G401.6 (cell line): ENCODE measurements around the gene TMOD1.
"Not testable (repeated sequence)": the region's sequence is repeated elsewhere in the genome, so short reads cannot be mapped to it uniquely, and the experiment has no call there.

Experiments used
- FAIRE-seq: peaks from 2 replicates; lab custom pipeline; 2012; peaks lifted over from hg19 to GRCh38; lab: Jason Lieb, UNC

TMOD1 gene

DNA sequence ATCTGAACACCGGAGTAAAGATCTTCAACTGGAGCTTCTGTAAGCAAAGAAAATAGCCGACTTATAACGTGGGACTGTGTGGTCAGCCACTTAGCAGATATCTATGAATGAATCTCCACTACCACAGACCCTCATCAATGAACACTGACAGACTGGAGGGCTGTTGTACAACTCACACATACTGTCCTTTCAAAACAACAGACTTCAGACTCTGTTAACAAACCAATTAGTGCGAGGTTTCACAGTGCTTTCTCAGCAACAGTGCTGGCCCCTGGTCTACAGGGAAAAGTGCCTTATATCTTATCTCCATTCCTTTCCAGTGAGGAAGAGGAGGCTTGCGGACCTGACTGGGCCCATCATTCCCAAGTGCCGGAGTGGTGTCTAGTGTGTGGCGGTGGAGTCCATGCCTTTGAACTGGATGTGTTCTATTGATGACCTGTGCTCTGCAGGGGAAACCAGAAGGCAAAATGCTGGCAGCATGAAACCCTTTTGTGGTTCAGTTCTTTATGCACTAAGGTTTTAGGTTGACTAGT is 97.9 kb downstream of the TMOD1 start:
- no peak for FAIRE-seq

DNA sequence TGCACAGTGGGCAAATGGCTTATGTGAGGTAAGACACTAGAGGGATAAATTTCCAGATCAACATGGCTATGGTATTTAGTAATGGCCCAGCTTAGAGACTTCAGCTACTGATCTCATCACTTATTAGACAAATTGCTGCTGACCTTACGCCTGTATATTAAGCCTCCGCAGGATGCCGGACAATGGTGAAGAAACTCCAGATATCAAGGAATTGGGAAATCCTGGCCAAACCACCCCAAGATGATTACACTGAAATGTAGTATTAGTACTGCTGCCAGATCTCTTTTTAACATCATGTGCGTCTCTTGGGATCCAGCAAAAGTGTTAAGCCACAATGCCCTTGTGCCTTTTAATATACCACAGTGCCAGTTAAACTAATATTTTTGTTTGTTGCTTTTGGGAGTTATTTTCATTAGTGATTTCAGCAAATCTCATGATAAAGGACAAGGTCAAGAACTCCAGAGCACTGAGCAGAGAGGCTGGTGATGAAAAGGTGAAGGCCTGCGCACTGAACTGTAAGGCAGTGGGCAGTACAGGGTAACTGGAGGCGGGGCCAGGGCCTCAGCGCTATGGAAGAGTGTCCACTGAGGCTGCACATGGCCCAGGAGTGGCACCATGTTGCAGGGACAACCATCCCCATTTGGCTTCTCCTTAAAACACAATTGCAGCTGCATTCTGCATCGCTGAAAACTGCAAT is 99.2 kb downstream of the TMOD1 start:
- FAIRE-seq, result no peak

DNA sequence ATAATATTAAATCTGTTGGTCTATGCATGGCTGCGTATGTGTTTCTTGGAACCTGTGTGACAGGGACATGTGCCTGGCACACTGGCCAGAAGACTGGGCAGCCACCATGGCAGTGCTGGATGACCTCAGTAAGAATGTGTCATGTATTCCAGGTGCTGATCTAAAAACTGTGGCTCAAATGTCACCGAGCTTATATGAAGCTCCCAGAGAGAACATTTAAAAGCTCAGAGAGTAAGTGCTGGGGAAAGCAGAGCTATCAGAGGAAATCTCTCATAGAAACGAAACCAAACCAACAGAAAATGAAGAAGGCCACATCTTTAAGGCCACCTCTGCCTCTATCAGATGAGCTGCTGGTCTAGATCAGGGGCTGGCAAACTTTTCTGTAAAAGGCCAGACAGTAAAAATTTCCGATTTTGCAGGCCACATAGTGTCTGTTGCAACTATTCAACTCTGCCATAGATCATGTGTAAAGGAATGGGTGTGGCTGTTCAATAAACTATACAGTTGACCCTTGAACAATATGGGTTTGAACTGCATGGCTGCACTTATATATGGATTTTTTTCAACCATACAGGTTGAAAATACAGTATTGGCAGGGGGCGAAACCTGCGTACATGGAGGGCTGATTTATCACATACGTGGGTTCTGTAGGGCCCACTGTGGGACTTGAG is 99.9 kb downstream of the TMOD1 start:
- no peak for FAIRE-seq

GRCh38 chr9:97602430-97602829 is 101.0 kb downstream of the TMOD1 start:
- FAIRE-seq, result no peak

DNA sequence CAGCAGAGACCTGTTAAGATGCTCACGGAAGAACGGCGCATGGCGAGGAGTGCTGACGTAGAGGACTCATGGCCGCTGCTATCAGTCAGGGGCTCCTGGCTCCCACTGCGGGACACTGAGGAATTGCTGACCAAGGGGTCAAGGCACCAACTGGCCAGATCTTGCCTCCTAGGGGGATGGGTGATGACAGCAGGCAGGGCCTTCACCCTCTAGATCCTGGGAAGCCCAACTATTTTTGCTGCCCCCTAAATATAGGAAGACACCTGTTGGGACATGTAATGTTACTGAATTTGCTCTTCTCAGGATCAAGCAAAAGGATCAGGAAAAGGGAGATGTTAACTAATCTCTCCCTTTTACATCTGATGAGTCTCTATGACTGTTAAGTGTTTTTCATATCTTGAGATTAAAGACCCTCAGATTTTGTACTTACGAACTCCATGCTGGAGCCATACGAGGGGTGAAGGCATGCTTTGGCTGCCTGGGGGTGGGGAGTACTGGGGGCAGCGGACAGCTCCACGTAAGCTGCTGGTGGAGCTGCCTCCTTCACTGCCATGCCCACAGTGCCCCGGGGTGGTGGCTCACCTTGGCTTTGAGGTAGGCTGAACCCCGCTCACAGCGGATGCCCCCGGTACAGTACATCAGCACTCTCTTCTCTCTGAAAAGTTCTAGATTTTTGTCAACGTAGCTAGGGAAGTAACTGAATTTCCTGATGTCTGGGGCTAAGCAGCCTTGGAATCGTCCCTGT is 103.6 kb downstream of the TMOD1 start:
- FAIRE-seq, result no peak

GRCh38 chr9:97615439-97616072 is 114.1 kb downstream of the TMOD1 start:
- peak; percentile 92 for FAIRE-seq

DNA sequence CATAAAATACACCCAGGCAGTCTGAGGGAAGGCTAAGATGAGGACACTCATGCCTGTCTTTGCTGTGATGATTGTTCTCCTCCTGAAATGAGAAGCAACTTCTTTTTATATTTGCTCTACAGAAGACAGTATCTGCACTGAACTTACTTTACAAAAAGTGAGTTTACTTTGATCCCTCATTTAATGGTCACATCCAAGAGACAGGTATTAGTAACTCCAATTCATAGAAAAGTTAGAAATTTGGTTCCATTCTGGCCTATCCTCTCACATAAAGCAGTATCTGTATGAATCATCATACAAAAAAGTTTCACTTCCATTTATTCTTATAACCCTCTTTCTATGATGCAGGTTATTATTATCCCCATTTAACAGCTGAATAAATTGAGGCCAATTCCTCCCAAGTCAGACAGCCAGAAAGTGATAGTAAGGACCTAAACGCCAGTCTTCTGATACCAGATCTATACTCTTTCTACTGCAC is 116.5 kb downstream of the TMOD1 start:
- no peak for FAIRE-seq

GRCh38 chr9:97620063-97620462 is 118.6 kb downstream of the TMOD1 start:
- not testable (repeated sequence) for FAIRE-seq

DNA sequence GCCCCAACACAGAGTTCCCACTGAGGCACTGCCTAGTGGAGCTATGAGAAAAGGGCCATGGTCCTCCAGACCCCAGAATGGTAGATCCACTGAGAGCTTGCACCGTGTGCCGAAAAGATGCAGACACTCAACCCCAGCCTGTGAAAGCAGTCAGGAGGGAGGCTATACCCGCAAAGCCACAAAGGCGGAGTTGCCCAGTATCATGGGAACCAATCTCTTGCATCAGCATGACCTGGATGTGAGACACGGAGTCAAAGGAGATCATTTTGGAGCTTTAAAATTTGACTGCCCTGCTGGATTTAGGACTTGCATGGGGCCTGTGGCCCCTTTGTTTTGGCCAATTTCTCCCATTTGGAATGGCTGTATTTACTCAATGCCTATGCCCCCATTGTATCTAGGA is 121.0 kb downstream of the TMOD1 start:
- not testable (repeated sequence) for FAIRE-seq

- FAIRE-seq, result no peak
Observed at GRCh38 chr9:97623946-97624345, 122.5 kb downstream of the TMOD1 start.

GRCh38 chr9:97625620-97626019 is 124.2 kb downstream of the TMOD1 start:
- FAIRE-seq, result no peak

GRCh38 chr9:97627624-97628023 is 126.2 kb downstream of the TMOD1 start:
- FAIRE-seq, result no peak

GRCh38 chr9:97628668-97629067 is 127.2 kb downstream of the TMOD1 start:
- no peak for FAIRE-seq

DNA sequence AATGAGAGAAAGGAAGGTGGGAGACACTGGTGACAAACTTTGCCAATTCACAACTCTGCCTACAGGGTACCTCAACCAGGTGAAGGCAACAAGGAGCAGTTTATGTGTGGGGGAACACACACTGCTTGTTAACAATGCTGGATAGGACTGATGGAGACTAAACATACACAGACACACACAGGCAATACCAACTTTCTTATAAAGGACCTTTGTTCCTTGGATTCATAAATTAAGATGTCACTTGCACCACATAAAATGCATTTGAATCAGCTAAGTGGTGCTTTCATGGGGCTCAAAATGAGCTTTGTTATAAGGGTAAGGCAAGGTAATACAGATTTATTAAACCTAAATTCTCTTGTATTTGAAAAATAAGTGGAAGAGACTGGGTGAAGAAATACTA is 127.7 kb downstream of the TMOD1 start:
- FAIRE-seq, result no peak

DNA sequence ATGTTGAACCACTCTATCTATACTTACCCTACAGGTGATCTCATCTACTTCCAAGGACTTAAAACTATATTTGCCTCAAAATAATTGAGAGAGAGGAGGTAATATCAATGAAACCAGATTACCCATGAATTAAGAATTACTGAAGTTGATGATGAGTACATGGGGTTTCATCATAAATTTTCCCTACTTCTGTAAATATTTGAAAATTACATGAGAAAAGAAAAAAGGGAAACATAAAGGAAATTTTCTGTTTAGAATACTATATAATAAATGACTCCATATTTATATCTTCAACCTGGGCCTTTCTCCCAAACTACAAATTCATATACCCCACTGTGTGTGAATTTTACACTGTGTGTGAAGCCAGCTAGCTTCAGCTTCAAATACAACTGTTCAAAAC is 129.1 kb downstream of the TMOD1 start:
- FAIRE-seq, result no peak

- no peak for FAIRE-seq
Observed at GRCh38 chr9:97632248-97632984, 130.9 kb downstream of the TMOD1 start.

DNA sequence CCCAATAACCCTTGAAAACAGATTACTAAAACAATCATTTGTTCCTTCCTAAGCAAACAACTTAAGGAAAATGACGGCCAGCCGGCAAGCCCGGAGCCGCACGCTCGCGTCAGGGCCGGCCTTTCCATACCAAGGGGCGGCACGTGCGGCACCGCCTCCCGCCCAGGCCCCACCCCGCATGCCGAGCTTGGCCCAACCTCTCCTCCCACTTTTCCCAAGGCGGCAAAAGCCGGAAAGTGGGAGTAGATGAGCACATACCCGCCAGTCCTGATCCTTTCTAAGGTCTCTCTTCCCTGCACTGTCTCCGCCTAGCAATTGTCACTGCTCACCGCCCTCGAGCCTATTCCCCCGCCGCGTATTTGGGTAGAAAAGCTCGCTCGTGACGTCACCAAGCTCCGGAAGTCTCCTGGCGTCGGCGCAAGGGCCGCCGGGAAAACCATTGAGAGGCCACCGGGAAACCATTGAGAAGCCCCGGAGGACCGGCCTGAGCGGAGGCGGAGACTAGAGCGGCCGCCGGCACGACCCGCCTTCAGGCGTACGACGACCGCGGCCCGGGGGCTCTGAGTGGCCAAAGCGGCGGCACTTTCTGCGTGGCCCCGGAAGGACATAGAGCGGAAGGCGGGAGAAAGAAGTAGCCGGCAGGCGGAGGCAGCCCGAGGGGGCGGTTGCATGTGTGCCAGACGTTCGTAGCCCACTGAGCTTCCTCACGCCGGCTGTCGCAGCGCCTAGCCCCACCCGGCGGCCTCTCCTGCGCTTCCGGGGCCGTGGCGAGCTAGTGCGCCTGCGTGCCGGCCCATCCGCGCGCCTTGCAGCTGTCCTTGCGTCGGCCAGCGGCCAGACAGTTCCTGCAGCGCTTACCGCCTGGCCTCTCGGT is 131.8 kb downstream of the TMOD1 start, which contains the start of the genes NCBP1 and TSTD2:
Gene NCBP1 (plus strand): TSS at position 837 of the 874 bp plus-strand sequence. CDS start 61 bp downstream, outside the sequence.
Gene TSTD2 (minus strand): TSS at position 384 of the 874 bp plus-strand sequence. CDS start 5,806 bp downstream, outside the sequence.
- FAIRE-seq, result peak; percentile 97

GRCh38 chr9:97633859-97634490 is 132.5 kb downstream of the TMOD1 start:
- no peak for FAIRE-seq

DNA sequence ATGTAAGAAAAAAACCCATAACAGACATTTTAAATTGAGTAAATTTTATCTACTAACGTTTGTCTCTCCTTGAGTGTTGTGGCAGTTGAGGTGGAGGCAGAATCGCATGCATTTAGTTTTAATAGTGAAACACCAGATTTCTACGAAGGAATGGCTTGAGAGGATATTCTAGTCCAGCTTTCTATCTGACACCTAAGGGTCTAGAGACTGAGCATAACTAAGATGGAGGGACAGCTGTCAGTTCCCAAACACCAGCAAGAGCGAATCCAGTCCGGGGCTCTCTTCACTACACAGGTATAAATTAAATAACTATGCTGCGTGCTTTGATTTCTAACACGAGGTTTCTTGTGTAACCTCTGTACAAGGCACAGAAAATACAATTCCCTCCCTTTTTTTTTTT is 133.6 kb downstream of the TMOD1 start:
- no peak for FAIRE-seq

- no peak for FAIRE-seq
Observed at GRCh38 chr9:97636903-97637302, 135.4 kb downstream of the TMOD1 start.
